ENCODE data around the gene PDCD1LG2.
"Not testable (repeated sequence)": the region's sequence is repeated elsewhere in the genome, so short reads cannot be mapped to it uniquely, and the experiment has no call there.

The PDCD1LG2 gene

GRCh38 chr9:5481322-5482040, 28.9 kb upstream of the PDCD1LG2 start:
- Histone ChIP-seq H3K27me3 (ENCODE audit: control insufficient read depth, insufficient read depth, low read length) (no peaks in the 10 kb centered on the region), H3K27ac (ENCODE audit: low read length) (no peak overlapping the region), H3K36me3 (ENCODE audit: control insufficient read depth, low read depth, low read length) (no peaks in the 10 kb centered on the region), H3K9me3 (ENCODE audit: control insufficient read depth, low read depth, low read length) (no peaks in the 10 kb centered on the region), H3K4me1 (ENCODE audit: control insufficient read depth, low read depth, low read length) (no peaks in the 10 kb centered on the region), H3K4me3 (ENCODE audit: low read length) (no peak overlapping the region), H3K9ac (ENCODE audit: low read length) (no peak overlapping the region)

GRCh38 chr9:5482194-5482593, 28.1 kb upstream of the PDCD1LG2 start:
- no peaks in the 10 kb centered on the region for H3K36me3 ChIP-seq (ENCODE audit: control insufficient read depth, low read depth, low read length)
- no peak overlapping the region for H3K4me3 ChIP-seq (ENCODE audit: low read length)
- no peak overlapping the region for H3K27ac ChIP-seq (ENCODE audit: low read length)

DNA sequence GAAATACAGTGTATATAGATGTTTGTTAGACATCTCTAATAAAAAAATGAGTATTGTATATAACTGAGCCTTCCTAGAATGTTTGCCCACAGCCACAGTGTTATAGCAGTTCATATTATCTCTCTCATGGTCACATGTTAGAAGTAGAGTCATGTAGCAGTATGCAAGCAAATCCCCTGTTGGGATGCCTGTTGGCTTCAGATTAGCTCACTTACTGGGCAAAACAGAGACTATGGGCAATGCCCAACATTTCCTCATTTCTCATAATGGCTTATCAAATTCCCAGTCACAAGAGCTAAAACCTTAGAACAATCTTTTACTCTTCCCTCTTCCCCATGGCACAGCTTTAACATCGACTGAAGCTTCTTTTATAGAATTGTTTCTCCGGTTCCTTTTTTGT, 27.0 kb upstream of the PDCD1LG2 start:
- no peak overlapping the region for H3K9ac ChIP-seq (ENCODE audit: low read length)

More at GRCh38 chr9:5482194-5482593, 28.1 kb upstream of the PDCD1LG2 start:
- Histone ChIP-seq H3K9ac (ENCODE audit: low read length) (no peak overlapping the region), H3K4me1 (ENCODE audit: control insufficient read depth, low read depth, low read length) (no peaks in the 10 kb centered on the region), H3K9me3 (ENCODE audit: control insufficient read depth, low read depth, low read length) (no peaks in the 10 kb centered on the region), H3K27me3 (ENCODE audit: control insufficient read depth, insufficient read depth, low read length) (no peaks in the 10 kb centered on the region)

DNA sequence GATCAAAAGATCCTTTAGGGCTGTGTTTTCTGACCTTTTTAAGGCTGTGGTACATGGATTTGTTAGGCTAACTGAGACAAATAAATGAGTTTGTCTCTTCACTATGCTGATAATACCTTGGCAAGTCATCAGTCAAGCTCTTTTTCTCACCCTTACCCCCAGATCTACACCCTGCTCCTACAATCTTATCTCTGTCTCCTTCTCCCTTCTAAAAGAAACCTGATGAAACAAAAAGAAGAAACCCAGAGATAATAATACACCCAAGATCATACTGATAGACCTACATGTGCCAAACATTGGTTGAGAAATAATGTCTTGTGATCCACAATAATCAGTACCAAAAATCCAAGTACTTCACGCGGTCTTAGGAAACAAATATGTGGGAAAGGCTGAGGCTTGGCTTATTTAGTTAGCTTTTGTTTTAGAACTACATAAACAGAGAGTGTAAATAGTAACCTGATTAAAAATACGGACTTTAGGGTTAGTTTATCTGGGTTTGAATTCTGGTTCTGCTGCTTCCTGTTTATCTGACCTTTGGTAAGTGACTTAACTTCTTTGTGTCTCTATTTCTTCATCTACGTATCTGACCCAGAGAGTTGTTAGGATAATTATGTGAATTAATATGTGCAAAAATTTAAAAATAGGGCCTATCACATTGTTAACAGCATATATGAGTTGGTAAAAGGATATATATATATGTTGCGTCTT, 24.8 kb upstream of the PDCD1LG2 start:
- Histone ChIP-seq H3K9me3 (ENCODE audit: control insufficient read depth, low read depth, low read length) (no peaks in the 10 kb centered on the region), H3K4me3 (ENCODE audit: low read length) (no peak overlapping the region), H3K27me3 (ENCODE audit: control insufficient read depth, insufficient read depth, low read length) (no peaks in the 10 kb centered on the region), H3K4me1 (ENCODE audit: control insufficient read depth, low read depth, low read length) (no peaks in the 10 kb centered on the region), H3K27ac (ENCODE audit: low read length) (no peak overlapping the region), H3K36me3 (ENCODE audit: control insufficient read depth, low read depth, low read length) (no peaks in the 10 kb centered on the region), H3K9ac (ENCODE audit: low read length) (no peak overlapping the region)

More for the DNA sequence above, 27.0 kb upstream of the PDCD1LG2 start:
- Histone ChIP-seq H3K9me3 (ENCODE audit: control insufficient read depth, low read depth, low read length) (no peaks in the 10 kb centered on the region), H3K4me3 (ENCODE audit: low read length) (no peak overlapping the region), H3K4me1 (ENCODE audit: control insufficient read depth, low read depth, low read length) (no peaks in the 10 kb centered on the region), H3K36me3 (ENCODE audit: control insufficient read depth, low read depth, low read length) (no peaks in the 10 kb centered on the region), H3K27me3 (ENCODE audit: control insufficient read depth, insufficient read depth, low read length) (no peaks in the 10 kb centered on the region), H3K27ac (ENCODE audit: low read length) (no peak overlapping the region)

DNA sequence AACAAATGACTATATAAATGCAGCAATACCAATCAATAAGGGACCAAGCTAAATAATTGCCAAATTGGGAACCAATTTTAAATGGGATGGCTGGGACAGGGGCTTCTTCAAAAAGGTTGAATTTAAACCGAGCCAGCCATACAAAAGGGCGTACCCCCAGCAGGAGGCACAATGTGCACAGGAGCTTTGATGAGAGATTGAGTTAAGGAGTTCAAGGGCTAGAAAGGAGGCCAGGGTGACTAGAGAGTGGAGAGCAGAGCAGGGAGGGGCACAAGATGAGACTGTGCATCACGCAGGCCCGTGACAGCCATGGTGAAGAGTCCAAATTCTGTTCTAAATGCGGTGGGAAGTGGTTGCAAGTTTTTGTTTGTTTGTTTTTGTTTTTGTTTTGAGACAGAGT, 23.3 kb upstream of the PDCD1LG2 start:
- Histone ChIP-seq H3K4me1 (ENCODE audit: control insufficient read depth, low read depth, low read length) (no peaks in the 10 kb centered on the region), H3K27ac (ENCODE audit: low read length) (no peak overlapping the region), H3K9ac (ENCODE audit: low read length) (no peak overlapping the region), H3K9me3 (ENCODE audit: control insufficient read depth, low read depth, low read length) (no peaks in the 10 kb centered on the region), H3K36me3 (ENCODE audit: control insufficient read depth, low read depth, low read length) (no peaks in the 10 kb centered on the region), H3K4me3 (ENCODE audit: low read length) (no peak overlapping the region), H3K27me3 (ENCODE audit: control insufficient read depth, insufficient read depth, low read length) (no peaks in the 10 kb centered on the region)

DNA sequence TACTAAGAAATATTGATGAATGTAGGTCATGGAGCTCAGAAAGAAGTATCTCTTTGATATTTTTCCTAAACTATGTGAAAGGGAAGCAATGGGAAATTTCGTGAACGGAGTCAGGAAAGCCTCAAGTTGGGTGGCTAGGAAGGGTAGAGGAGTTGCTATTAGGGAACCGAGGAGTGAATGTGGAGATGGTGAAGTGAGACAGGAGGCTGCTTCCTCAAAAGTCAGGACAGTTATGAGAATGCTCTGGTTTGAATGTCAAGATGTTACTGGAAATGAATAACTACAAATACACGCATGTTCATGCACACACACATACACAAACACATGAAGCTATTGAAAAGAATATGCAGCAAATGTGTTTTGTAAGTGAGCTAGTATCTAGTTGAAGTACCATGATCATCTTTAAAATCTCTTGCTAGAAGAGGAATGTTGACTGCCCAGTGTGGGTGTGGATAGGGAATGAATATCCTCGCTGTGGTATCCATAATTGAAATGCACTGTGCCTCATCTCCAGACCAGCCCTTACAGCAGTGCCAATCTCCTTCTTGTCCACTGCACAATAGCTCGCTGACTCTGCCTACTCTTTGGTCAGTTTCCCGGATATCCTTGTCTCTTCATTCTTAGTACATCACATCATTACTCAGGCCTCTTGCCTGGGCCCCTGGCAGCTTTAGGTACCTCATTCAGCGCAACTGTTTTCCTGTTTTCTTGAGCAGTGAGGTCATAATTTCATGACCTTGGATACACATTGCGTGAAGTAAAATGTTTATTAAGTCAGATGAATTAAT, 21.9 kb upstream of the PDCD1LG2 start:
- H3K36me3 ChIP-seq (ENCODE audit: control insufficient read depth, low read depth, low read length), result no peaks in the 10 kb centered on the region
- H3K9me3 ChIP-seq (ENCODE audit: control insufficient read depth, low read depth, low read length), result no peaks in the 10 kb centered on the region
- H3K4me1 ChIP-seq (ENCODE audit: control insufficient read depth, low read depth, low read length), result no peaks in the 10 kb centered on the region
- H3K9ac ChIP-seq (ENCODE audit: low read length), result no peak overlapping the region
- H3K27me3 ChIP-seq (ENCODE audit: control insufficient read depth, insufficient read depth, low read length), result no peaks in the 10 kb centered on the region
- no peak overlapping the region for H3K27ac ChIP-seq (ENCODE audit: low read length)
- H3K4me3 ChIP-seq (ENCODE audit: low read length), result no peak overlapping the region

DNA sequence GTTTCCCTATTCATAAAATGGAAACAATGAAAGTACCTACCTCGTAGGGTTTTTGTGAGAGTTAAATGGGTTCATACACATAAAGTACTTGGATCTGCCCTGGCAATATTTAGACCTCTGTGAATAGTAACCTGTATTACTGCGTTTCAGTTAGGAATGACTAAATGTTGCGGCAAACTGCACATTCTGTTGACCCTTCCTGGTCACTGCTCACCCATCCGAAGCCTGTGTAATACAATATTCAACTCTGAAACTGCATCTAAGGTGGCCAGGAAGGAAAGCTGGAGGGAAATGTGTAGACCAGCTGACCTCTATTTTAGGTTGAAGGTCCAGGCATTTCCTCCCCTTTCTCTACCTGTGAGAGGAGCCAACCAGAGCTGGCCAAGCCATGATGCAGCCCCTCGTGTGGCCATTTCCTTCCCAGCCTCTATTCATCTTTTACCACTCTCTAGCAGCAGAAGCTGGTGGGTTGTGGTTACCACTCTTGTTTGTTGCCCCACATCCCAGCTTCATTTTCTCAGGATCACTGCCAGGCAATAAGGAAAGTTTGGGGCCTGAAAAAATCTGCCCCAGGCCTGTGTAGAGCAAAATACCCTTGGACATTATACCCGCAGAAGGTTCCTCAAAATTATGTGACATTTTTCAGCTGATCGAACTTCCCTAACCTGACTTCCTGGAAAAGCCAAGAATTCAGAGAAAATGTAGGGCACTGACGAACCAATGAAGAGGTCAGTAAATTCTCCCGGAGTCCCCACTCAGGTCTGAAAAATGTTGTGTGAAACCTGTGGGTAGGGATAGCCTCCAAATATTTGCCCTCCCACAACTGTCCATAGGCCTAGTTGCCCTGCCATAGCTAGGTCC, 20.5 kb upstream of the PDCD1LG2 start:
- Histone ChIP-seq H3K27me3 (ENCODE audit: control insufficient read depth, insufficient read depth, low read length) (no peaks in the 10 kb centered on the region), H3K27ac (ENCODE audit: low read length) (no peak overlapping the region), H3K9ac (ENCODE audit: low read length) (no peak overlapping the region), H3K4me1 (ENCODE audit: control insufficient read depth, low read depth, low read length) (no peaks in the 10 kb centered on the region), H3K36me3 (ENCODE audit: control insufficient read depth, low read depth, low read length) (no peaks in the 10 kb centered on the region), H3K4me3 (ENCODE audit: low read length) (no peak overlapping the region), H3K9me3 (ENCODE audit: control insufficient read depth, low read depth, low read length) (no peaks in the 10 kb centered on the region)

- no peaks in the 10 kb centered on the region for H3K9me3 ChIP-seq (ENCODE audit: control insufficient read depth, low read depth, low read length)
- H3K9ac ChIP-seq (ENCODE audit: low read length), result no peak overlapping the region
- no peaks in the 10 kb centered on the region for H3K27me3 ChIP-seq (ENCODE audit: control insufficient read depth, insufficient read depth, low read length)
- no peaks in the 10 kb centered on the region for H3K36me3 ChIP-seq (ENCODE audit: control insufficient read depth, low read depth, low read length)
- H3K27ac ChIP-seq (ENCODE audit: low read length), result no peak overlapping the region
- no peak overlapping the region for H3K4me3 ChIP-seq (ENCODE audit: low read length)
- H3K4me1 ChIP-seq (ENCODE audit: control insufficient read depth, low read depth, low read length), result no peaks in the 10 kb centered on the region
These were observed 17.2 kb upstream of the PDCD1LG2 start for GRCh38 chr9:5492965-5493678.

- Histone ChIP-seq H3K27me3 (ENCODE audit: control insufficient read depth, insufficient read depth, low read length) (no peaks in the 10 kb centered on the region), H3K4me3 (ENCODE audit: low read length) (no peak overlapping the region), H3K9ac (ENCODE audit: low read length) (no peak overlapping the region), H3K36me3 (ENCODE audit: control insufficient read depth, low read depth, low read length) (no peaks in the 10 kb centered on the region), H3K4me1 (ENCODE audit: control insufficient read depth, low read depth, low read length) (no peaks in the 10 kb centered on the region), H3K27ac (ENCODE audit: low read length) (no peak overlapping the region), H3K9me3 (ENCODE audit: control insufficient read depth, low read depth, low read length) (no peaks in the 10 kb centered on the region)
These were observed 16.4 kb upstream of the PDCD1LG2 start for GRCh38 chr9:5493679-5494511.

DNA sequence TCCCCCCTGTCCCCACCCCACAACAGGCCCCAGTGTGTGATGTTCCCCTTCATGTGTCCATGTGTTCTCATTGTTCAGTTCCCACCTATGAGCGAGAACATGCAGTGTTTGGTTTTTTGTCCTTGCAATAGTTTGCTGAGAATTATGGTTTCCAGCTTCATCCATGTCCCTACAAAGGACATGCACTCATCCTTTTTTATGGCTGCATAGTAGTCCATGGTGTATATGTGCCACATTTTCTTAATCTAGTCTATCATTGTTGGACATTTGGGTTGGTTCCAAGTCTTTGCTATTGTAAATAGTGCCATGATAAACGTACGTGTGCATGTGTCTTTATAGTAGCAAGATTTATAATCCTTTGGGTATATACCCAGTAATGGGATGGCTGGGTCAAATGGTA, 15.6 kb upstream of the PDCD1LG2 start:
- not testable (repeated sequence) for H3K36me3 ChIP-seq (ENCODE audit: control insufficient read depth, low read depth, low read length); H3K4me1 ChIP-seq (ENCODE audit: control insufficient read depth, low read depth, low read length); H3K27me3 ChIP-seq (ENCODE audit: control insufficient read depth, insufficient read depth, low read length); H3K27ac ChIP-seq (ENCODE audit: low read length); H3K4me3 ChIP-seq (ENCODE audit: low read length); H3K9me3 ChIP-seq (ENCODE audit: control insufficient read depth, low read depth, low read length); H3K9ac ChIP-seq (ENCODE audit: low read length)

Data from iPS-18a (cell line).